Measurements from ENCODE around the gene CDH10.

DNA sequence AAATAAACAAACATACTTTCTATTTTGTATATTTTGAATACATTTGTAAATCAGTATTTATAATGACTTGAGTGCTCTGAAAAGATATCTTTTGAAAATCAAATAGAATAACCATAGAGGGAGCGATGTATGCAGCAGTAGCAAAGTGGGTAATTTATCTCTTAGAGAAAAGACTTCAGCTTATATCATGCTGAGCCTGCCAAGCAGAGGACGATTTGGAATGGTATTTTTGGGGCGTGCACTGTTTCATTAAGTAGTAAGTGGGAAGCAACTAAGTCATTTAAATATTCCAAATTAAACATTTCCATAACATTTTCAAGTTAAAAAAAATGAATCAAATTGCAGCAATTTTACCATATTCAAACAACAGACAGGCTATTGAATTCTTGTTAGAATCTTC, 147.6 kb downstream of the CDH10 start:
- TF ChIP-seq, protein P1, sequence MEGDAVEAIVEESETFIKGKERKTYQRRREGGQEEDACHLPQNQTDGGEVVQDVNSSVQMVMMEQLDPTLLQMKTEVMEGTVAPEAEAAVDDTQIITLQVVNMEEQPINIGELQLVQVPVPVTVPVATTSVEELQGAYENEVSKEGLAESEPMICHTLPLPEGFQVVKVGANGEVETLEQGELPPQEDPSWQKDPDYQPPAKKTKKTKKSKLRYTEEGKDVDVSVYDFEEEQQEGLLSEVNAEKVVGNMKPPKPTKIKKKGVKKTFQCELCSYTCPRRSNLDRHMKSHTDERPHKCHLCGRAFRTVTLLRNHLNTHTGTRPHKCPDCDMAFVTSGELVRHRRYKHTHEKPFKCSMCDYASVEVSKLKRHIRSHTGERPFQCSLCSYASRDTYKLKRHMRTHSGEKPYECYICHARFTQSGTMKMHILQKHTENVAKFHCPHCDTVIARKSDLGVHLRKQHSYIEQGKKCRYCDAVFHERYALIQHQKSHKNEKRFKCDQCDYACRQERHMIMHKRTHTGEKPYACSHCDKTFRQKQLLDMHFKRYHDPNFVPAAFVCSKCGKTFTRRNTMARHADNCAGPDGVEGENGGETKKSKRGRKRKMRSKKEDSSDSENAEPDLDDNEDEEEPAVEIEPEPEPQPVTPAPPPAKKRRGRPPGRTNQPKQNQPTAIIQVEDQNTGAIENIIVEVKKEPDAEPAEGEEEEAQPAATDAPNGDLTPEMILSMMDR (IDR thresholded peaks at IDR 0.05), result no peak
- no peak for TF ChIP-seq EZH2 (IDR thresholded peaks at IDR 0.05; ENCODE audit: borderline replicate concordance, insufficient read depth, low read depth, low read length, poor library complexity, severe bottlenecking)

Measured in B cell (primary cell).